Endodermal cell (in vitro differentiated cells): Measurements from ENCODE around the gene SYNJ2. TPM values are rescaled to one million over a fixed set of nuclear protein-coding genes. Genes with fewer than 3 reads are reported as not detected.

ENCODE experiments used
- DNase-seq: peaks from one replicate; pipeline ENCODE4 v3.0.0-alpha.2; 2017
- H3K27ac ChIP-seq: 2 replicates; pipeline ENCODE4 v1.5.1; 2013; ENCODE audit warnings: mild to moderate bottlenecking, low read depth, low read length, moderate library complexity
- H3K27me3 ChIP-seq: 2 replicates; pipeline ENCODE4 v1.6.1; 2013; ENCODE audit warnings: mild to moderate bottlenecking, low read length, moderate library complexity; ENCODE audit not compliant: insufficient read depth, control insufficient read depth, poor library complexity, severe bottlenecking
- H3K36me3 ChIP-seq: 2 replicates; pipeline ENCODE4 v1.7.0; 2013; ENCODE audit warnings: mild to moderate bottlenecking, low read length, moderate library complexity; ENCODE audit not compliant: control insufficient read depth, insufficient read depth
- H3K4me1 ChIP-seq: one replicate; pipeline ENCODE4 v1.7.0; 2013; ENCODE audit warnings: low read length; ENCODE audit not compliant: control insufficient read depth, insufficient read depth
- H3K4me3 ChIP-seq: 2 replicates; pipeline ENCODE4 v1.5.1; 2013; ENCODE audit warnings: mild to moderate bottlenecking, low read length, moderate library complexity
- H3K9ac ChIP-seq: 2 replicates; pipeline ENCODE4 v1.6.1; 2013; ENCODE audit warnings: mild to moderate bottlenecking, low read length, moderate library complexity; ENCODE audit not compliant: poor library complexity, severe bottlenecking; ENCODE audit errors: extremely low read depth
- H3K9me3 ChIP-seq: 2 replicates; pipeline ENCODE4 v1.6.1; 2013; ENCODE audit warnings: mild to moderate bottlenecking, low read length, moderate library complexity; ENCODE audit not compliant: control insufficient read depth
- H3K27ac Mint-ChIP-seq: 2 replicates; pipeline ENCODE4 v1.8.0; 2020; ENCODE audit warnings: mixed read lengths
- H3K27me3 Mint-ChIP-seq: 2 replicates; pipeline ENCODE4 v1.8.0; 2021; ENCODE audit warnings: mild to moderate bottlenecking, mixed read lengths; ENCODE audit not compliant: insufficient read depth
- H3K36me3 Mint-ChIP-seq: 2 replicates; pipeline ENCODE4 v1.8.0; 2020; ENCODE audit warnings: low read depth, mixed read lengths
- H3K4me1 Mint-ChIP-seq: 2 replicates; pipeline ENCODE4 v1.8.0; 2020; ENCODE audit warnings: mixed read lengths
- H3K4me3 Mint-ChIP-seq: 2 replicates; pipeline ENCODE4 v1.8.0; 2020; ENCODE audit warnings: mild to moderate bottlenecking, moderate library complexity, mixed read lengths
- H3K9me3 Mint-ChIP-seq: 2 replicates; pipeline ENCODE4 v1.8.0; 2020; ENCODE audit warnings: mild to moderate bottlenecking, mixed read lengths
- WGBS, 2 experiments: methylation state at CpG; one replicate each; pipeline versions ENCODE4 v1.1.5 to v1.1.7; 2013; ENCODE audit warnings: missing lambda C conversion rate in 2 of 2, mixed read lengths in 1 of 2; ENCODE audit not compliant: insufficient coverage in 1 of 2, insufficient read length in 1 of 2; 5-methylcytosine and 5-hydroxymethylcytosine counted together
- total RNA-seq, 2 donors: library from RNA; stranded (reverse); fragmentation: NEBNext Ultra II Directional in 1 of 2; extraction: Animal tissue kit (Norgen Biotek cat#: 25700) in 1 of 2; gene quantifications; 2 replicates in 1 of 2; 3 replicates in 1 of 2; pipeline ENCODE4 v1.2.1, GENCODE V29; 2021
- TF ChIP-seq, protein P1 (sequence below): fragments of 200-600 bp; sonication (generic); conservative IDR thresholded peaks from 2 replicates; pipeline ENCODE4 v1.5.0; 2021; ENCODE audit warnings: antibody characterized with exemption, mild to moderate bottlenecking

SYNJ2 gene
- total RNA-seq, 2 donors from 2014 or later: 21.2 to 32.8 TPM

GRCh38 chr6:158015188-158015506 lies 33.5 kb downstream of the SYNJ2 start:
- Histone ChIP-seq H3K4me1 (no peaks in the 10 kb centered on the region), H3K4me3 (no peak overlapping the region), H3K27me3 (no peaks in the 10 kb centered on the region), H3K27ac (no peak overlapping the region), H3K36me3 (peaks cover 7% of the 10 kb centered on the region), H3K9ac (no peak overlapping the region), H3K9me3 (no peaks in the 10 kb centered on the region)
- 84% methylated on average over 2 of the region's 2 CpGs; no CpG with 5 or more reads in 1 of the 2 experiments for WGBS, 2 experiments
- H3K9me3 Mint-ChIP-seq: no peaks in the 10 kb centered on the region
- no peak overlapping the region for H3K4me3 Mint-ChIP-seq
- TF ChIP-seq, protein P1, sequence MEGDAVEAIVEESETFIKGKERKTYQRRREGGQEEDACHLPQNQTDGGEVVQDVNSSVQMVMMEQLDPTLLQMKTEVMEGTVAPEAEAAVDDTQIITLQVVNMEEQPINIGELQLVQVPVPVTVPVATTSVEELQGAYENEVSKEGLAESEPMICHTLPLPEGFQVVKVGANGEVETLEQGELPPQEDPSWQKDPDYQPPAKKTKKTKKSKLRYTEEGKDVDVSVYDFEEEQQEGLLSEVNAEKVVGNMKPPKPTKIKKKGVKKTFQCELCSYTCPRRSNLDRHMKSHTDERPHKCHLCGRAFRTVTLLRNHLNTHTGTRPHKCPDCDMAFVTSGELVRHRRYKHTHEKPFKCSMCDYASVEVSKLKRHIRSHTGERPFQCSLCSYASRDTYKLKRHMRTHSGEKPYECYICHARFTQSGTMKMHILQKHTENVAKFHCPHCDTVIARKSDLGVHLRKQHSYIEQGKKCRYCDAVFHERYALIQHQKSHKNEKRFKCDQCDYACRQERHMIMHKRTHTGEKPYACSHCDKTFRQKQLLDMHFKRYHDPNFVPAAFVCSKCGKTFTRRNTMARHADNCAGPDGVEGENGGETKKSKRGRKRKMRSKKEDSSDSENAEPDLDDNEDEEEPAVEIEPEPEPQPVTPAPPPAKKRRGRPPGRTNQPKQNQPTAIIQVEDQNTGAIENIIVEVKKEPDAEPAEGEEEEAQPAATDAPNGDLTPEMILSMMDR: no peak
- peak overlapping the region; percentile 26 for H3K27ac Mint-ChIP-seq
- peaks cover 19% of the 10 kb centered on the region for H3K36me3 Mint-ChIP-seq
- peak; percentile 17 for DNase-seq
- H3K4me1 Mint-ChIP-seq: peaks cover 10% of the 10 kb centered on the region
- no peaks in the 10 kb centered on the region for H3K27me3 Mint-ChIP-seq

- Histone ChIP-seq H3K9me3 (no peaks in the 10 kb centered on the region), H3K27ac (no peak overlapping the region), H3K27me3 (no peaks in the 10 kb centered on the region), H3K9ac (no peak overlapping the region), H3K4me1 (no peaks in the 10 kb centered on the region), H3K36me3 (peaks cover 16% of the 10 kb centered on the region), H3K4me3 (no peak overlapping the region)
- H3K4me3 Mint-ChIP-seq: no peak overlapping the region
- no peak for DNase-seq
- peaks cover 7% of the 10 kb centered on the region for H3K4me1 Mint-ChIP-seq
- H3K27ac Mint-ChIP-seq: no peak overlapping the region
- no peaks in the 10 kb centered on the region for H3K9me3 Mint-ChIP-seq
- peaks cover 18% of the 10 kb centered on the region for H3K36me3 Mint-ChIP-seq
- WGBS, 2 experiments: 68 to 92% methylated on average over 9 to 20 of the region's 20 CpGs
- TF ChIP-seq, protein P1: no peak
- H3K27me3 Mint-ChIP-seq: no peaks in the 10 kb centered on the region
Observed at GRCh38 chr6:158016571-158017383, 35.1 kb downstream of the SYNJ2 start.

- Histone ChIP-seq H3K9me3 (no peaks in the 10 kb centered on the region), H3K4me1 (no peaks in the 10 kb centered on the region), H3K9ac (no peak overlapping the region), H3K36me3 (peaks cover 16% of the 10 kb centered on the region), H3K27ac (no peak overlapping the region), H3K27me3 (no peaks in the 10 kb centered on the region), H3K4me3 (no peak overlapping the region)
- no peaks in the 10 kb centered on the region for H3K27me3 Mint-ChIP-seq
- no peak for DNase-seq
- H3K27ac Mint-ChIP-seq: no peak overlapping the region
- H3K36me3 Mint-ChIP-seq: peaks cover 14% of the 10 kb centered on the region
- H3K9me3 Mint-ChIP-seq: no peaks in the 10 kb centered on the region
- peaks cover 10% of the 10 kb centered on the region for H3K4me1 Mint-ChIP-seq
- WGBS, 2 experiments: 95 to 96% methylated on average over 11 to 12 of the region's 13 CpGs
- TF ChIP-seq, protein P1: no peak
- H3K4me3 Mint-ChIP-seq: no peak overlapping the region
Observed at GRCh38 chr6:158017621-158018040, 36.0 kb downstream of the SYNJ2 start.
